Mammary microvascular endothelial cell (primary cell): ENCODE data around the gene SLC9C1. TPM values are rescaled to one million over a fixed set of nuclear protein-coding genes. Genes with fewer than 3 reads are reported as not detected.

ENCODE experiments used
- total RNA-seq: library from RNA; depleted of rRNA; stranded (reverse); fragments of >200 nt; gene quantifications from 2 replicates; pipeline ENCODE4 v1.2.3, GENCODE V29; 2015

Gene SLC9C1
- total RNA-seq, result not detected in 2 replicates

DNA sequence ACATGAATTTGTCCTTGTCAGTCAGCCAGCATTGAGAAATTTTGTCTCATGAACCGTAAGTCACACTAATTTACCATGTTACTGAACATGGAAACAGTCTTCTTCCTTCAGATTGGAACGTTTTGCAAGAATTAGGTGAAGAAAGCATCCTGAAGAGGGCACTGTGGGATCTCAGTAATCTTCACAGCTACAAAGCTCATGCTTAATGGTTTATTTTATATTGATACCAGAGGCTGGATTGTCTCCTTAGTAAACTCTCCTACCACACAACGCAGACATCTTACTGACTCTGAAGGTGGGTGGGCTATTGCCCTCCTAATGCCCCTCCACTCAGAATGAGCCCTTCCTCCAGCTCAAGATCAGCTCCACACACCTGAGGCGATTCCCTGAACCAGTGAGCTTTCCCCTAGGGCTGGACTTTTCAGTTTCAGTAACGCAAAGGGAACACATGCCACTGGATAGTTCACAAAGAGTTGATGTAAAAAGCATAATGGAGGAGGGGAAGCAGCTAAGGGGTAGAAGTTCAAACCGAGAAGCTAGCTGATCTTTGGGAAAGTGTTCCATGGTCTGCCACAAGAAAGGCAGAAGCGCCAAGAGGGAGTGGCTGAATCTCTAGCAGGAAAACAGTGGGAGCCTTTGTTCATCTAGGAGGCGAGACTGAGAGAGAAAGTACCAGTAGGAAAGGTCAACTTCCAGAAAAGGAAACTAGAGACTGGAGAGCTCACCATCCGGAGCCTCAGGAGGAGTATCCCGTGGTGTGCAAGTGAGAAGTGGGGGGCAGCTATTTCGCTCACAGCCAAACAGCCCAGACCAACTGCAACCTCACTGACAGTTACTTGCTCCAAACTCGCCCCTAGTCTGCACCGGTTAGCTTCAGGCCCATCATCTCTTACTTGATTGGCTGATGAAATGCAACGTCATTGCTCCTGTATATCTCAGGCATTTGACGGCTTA, at the start of gene SLC9C1:
Gene SLC9C1, minus strand, starts transcription at position 849 of the 954 bp plus-strand sequence. CDS start 7,425 bp downstream, outside the sequence.

GRCh38 chr3:112333002-112333380, 39.0 kb upstream of the SLC9C1 start, which contains the start of gene CD200:
Gene CD200 (plus strand): TSS chr3:112333156. CDS start chr3:112333213, 57 bp downstream.

GRCh38 chr3:112132975-112133448, 161.0 kb downstream of the SLC9C1 start, which contains the start of gene GCSAM:
Gene GCSAM (minus strand): TSS chr3:112133248. CDS start chr3:112133120, 128 bp downstream.

Other genes with a start within 250 kb of the SLC9C1 start
- gene C3orf52, start 207.8 kb downstream of the SLC9C1 start, total RNA-seq, result 2.1 and 4.0 TPM in 2 replicates
- gene GCSAM, start 161.0 kb downstream of the SLC9C1 start, total RNA-seq, result not detected in 2 replicates
- gene CD200, start 38.9 kb upstream of the SLC9C1 start, total RNA-seq, result 1.4 and 1.7 TPM in 2 replicates
- gene BTLA, start 205.3 kb upstream of the SLC9C1 start, total RNA-seq, result not detected in 2 replicates